ENCODE data around the gene SNAPIN.
"Not testable (repeated sequence)": the region's sequence is repeated elsewhere in the genome, so short reads cannot be mapped to it uniquely, and the experiment has no call there.

The SNAPIN gene

DNA sequence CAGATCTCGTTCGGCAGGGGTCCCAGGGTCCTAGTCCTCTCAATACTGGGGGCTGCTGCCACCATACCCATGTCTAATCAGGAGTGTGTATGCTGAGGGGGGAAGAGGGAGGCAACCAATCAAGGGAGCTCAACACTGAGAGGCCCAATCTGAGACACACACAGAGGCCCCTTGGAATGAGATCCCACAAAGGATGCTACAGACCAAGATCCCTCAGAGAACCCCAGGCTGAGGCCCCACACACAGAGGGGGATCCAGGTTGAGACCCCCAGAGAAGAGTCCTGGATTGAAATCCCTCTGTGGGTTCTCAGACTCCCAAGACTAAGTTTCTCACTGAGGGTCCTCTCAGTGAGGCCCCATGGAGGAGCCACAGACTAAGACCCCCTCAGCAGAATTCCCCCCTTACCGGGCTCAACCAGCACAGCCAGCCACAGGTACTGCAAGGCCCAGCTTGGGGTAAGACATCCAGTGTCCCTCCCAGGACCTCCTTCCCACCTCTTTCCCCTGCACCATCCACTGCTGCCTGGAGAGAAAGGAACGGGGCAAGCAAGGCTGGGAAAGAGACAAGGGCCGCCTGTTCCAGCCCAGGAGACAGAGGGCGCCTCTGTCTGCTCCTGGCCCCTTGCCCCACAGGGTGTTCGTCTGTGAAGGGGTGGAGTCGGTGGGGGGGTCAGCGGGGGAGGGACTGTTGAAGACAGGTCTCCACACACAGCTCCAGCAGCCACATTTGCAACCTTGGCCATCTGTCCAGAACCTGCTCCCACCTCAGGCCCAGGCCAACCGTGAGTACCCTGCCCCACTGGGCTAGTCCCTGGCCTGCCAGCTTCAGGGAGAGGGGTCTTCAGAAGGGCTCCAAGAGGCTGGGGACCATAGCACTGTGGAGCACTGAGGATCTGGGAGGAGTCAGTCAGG is 30.5 kb upstream of the SNAPIN start, which contains the start of gene S100A1:
S100A1 (plus strand) TSS at position 720 of the 912 bp plus-strand sequence. CDS start 2,088 bp downstream, outside the sequence.
- DNase-seq: no peak

DNA sequence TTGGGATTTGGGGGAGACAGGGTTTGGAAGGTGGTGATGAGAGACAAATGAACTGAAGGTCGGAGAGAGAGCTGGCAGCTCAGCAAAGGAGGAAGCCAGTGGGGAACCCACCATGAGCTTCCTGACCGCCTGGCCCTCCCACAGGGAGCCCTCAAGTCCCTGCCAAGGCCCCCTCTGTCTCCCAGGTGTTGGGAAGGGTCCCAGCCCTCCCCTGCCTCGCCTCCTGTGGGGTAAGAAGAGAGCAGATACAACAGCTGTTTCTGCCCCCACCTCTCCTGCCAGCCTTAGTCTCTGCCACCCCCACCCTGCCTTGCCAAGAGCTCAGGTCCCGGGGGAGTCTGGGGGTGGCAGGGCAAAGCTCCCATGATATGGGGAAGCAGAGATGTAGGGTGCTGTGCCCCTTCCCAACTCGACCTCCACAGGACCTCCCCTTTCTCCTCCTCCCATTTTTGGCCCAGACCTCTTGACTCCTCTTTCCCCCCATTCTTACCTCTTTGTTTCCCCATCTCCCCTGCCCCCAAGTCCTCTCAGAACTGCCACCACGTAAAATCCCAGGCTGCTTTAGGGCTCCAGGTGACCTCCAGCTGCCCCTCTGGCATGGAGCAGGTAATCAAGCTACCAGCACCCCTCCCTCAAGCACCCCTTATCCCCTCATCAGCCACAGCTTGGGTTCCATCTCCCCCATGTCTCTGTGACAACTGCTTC is 29.7 kb upstream of the SNAPIN start:
- no peak for DNase-seq

GRCh38 chr1:153629343-153629665 is 29.2 kb upstream of the SNAPIN start:
- no peak for DNase-seq

DNA sequence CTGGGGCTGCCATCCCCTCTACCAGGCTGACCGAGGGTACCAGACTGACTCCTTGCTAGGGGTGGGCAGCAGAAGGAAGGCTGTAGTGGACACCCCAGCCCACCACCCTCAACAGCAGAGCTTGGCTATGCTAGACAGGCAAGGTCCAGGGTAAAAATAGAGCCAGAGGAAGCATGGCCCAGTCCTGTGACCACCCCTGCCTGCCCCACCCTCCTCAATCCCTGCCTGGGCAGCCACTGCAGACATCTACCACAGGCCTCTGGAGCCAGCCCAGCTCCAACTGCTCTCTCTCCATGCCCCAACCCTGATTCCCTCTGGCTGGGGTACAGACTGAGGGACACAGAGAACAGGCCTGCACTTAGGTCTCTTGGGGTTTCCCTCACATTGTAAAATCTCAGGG is 28.5 kb upstream of the SNAPIN start:
- no peak for DNase-seq

GRCh38 chr1:153630384-153630783 is 28.1 kb upstream of the SNAPIN start:
- DNase-seq: no peak

DNA sequence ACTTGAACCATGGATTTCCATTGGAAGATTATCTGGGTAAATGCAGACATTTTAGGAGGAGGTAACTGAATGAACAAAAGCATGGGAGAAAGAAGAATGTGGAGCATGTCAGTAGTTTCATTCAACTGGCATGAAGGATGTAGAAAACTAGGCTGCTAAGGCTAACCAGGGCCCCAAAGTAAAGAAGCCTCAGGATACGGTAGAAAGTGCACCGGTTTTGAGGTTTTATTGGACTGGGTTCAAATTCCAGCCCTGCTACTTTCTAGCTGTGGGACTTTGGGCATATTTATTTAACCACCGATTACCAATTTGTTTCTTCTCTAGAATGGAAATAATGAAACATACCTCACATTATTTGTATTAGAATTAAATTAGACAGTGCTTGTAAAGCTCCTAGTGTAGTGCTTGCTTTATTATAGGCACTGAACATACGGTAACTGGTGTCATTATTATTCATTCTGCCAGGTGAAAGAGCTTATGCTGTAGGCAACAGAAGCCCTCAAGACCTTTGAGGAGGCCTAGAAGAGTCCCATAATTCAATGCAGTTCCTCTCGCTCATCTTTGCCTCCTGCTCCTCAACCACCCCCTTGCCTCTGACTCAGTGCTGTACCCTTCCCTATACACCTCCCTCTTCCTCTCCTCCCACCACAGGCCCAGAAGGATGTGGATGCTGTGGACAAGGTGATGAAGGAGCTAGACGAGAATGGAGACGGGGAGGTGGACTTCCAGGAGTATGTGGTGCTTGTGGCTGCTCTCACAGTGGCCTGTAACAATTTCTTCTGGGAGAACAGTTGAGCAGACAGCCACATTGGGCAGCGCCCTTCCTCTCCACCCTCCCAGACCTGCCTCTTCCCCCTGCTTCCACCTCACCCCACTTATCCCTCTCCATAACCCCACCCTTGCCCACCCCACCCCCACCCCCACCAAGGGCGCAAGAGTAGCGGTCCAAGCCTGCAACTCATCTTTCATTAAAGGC is 27.2 kb upstream of the SNAPIN start:
- no peak for DNase-seq

GRCh38 chr1:153633161-153633753 is 25.2 kb upstream of the SNAPIN start:
- DNase-seq: peak; percentile 14

DNA sequence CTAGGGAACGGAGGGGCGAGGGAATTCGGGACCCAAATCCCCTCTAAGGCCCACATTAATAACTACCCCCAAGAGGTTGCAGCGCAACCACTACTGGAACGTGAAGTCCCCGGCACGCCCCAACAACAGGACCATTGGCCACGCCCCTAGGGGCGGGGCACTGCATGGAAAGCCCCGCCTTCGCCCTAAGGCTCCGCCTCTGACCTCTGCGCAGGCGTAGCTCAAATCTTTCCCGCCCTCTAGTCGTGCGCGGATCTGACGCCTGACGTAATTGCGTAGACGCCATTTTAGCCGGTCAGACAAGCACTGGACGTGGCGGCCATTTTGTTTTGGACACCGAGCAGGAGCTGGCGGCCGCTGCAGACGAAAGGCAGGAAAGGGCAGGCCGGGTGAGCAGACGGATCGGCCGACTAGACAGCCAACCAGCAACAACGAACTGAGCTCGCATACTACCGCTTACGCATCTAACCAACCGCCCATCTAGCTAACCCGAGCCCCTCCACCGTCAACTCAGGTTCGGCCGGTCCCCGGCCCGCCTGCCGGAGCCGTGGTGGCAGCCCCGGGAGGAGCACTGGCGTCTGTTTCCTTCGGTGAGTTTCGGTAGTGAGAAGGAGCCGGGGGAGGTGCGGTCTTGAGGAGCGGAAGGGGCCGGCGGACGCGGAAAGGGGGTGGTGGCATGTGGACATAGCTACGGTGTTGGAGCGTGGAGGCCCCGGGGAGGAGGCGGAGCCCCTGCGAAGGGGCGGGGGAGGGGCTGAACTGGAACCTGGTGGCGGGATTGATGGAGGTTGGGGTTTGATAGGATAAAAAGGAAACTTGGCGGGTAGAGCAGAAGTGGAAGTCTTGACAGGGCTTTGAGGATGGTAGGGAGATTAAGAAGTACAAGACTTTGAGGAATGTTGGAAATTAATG is 24.5 kb upstream of the SNAPIN start, which contains the start of gene CHTOP:
CHTOP (plus strand) TSS at position 313 of the 912 bp plus-strand sequence. CDS start 2,523 bp downstream, outside the sequence.
- peak; percentile 99 for DNase-seq

- DNase-seq: no peak
Observed at GRCh38 chr1:153635872-153636271, 22.6 kb upstream of the SNAPIN start.

DNA sequence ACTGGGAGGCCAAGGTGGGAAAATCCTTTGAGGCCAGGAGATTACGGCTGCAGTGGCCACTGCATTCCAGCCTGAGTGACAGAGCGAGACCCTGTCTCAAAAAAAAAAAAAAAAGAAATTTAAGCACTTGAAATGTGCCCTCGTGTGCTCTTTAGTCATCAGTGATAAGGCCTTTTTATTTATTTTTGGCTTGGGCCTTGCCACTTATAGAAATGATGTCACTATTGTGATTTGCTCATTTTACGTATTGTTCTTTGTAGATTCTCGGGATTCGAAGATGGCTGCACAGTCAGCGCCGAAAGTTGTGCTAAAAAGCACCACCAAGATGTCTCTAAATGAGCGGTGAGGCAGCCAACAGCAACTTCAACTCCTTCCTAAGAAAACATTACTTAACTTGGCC is 22.2 kb upstream of the SNAPIN start:
- no peak for DNase-seq

GRCh38 chr1:153638261-153638660 is 20.2 kb upstream of the SNAPIN start:
- DNase-seq: no peak

DNA sequence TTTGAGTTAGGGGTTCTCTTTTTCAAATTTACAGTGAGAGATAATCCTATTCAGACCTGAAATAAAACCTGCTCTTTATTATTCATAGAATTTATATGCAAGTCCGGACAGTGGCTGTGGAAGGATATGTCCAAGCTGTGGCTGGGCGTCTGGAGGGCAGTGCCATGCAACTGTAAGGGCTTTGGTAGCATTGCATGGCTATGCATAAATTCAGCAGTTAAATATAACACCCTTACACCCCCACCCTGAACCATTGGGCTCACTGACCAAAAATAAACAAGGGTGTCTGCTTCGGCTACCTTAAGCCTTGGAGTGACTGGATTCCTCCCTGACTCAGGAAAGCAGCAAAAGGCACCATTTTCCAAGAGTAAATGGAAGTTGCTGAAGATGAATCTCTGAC is 19.2 kb upstream of the SNAPIN start:
- DNase-seq: no peak

- not testable (repeated sequence) for DNase-seq
Observed at GRCh38 chr1:153640213-153640612, 18.3 kb upstream of the SNAPIN start.

GRCh38 chr1:153640861-153641260 is 17.6 kb upstream of the SNAPIN start:
- DNase-seq: no peak

DNA sequence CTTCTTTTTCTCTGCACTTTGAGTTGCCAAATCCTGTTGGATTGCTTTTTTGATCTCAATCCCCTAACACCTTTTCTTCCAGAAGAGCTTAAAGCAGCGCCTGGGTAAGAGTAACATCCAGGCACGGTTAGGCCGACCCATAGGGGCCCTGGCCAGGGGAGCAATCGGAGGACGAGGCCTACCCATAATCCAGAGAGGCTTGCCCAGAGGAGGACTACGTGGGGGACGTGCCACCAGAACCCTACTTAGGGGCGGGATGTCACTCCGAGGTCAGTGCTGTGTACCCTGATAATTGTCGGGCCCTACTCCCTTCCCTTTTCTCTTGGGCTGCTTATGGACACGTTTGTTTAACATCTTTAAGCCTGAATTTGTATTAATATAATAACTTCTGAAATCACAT is 16.3 kb upstream of the SNAPIN start:
- no peak for DNase-seq

- DNase-seq: no peak
Observed at GRCh38 chr1:153643100-153643499, 15.4 kb upstream of the SNAPIN start.

DNA sequence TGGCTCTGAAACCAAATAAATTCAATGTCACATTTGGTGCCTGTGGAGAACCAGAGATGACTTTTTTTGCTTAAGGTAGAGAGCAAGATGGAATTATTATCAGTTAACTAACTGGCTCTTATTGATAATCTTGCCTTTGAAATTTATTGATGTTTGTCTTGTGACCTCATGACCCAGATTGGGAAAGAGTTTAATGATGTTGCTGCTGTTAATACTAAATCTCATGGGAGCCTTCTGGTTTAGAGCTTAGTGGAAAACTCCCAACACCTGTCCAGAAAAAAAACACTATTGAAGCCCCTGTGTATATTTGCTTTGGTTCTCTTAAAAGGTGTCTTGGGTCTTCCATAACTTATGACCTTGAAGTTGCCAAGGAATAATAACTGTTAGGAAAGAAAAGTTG is 14.7 kb upstream of the SNAPIN start:
- no peak for DNase-seq

GRCh38 chr1:153646672-153647345 is 11.7 kb upstream of the SNAPIN start:
- no peak for DNase-seq

- no peak for DNase-seq
Observed at GRCh38 chr1:153647346-153647714, 11.2 kb upstream of the SNAPIN start.

DNA sequence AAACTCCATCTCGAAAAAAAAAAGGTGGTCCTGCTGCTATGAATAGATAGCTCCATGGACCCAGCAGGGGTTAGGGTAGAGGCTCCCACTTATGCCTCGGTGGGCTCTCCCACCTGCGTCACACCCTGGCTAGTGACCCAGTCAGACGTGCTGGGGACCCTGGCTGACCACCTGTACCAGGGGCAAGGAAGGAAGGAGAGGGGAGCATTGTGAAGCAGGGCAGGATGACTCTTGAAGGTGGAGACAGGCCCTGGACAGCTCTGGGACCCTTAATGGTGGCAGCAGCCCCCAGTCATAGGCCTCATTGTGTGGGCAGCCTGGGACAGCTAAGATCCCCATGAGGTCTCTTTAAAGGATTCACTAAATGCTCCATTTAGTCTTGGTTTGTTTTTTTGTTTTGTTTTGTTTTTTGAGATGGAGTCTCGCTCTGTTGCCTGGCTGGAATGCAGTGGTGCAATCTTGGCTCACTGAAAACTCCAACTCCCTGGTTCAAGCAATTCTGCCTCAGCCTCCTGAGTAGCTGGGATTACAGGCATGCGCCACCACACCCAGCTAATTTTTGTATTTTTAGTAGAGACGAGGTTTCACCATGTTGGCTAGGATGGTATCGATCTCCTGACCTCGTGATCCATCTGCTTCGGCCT is 10.4 kb upstream of the SNAPIN start:
- DNase-seq: no peak

Measured in HCEC 1CT (cell line).